Measurements from ENCODE around the gene PTPRN2.

Gene PTPRN2

GRCh38 chr7:157773361-157773760, 814.3 kb downstream of the PTPRN2 start:
- Histone ChIP-seq H3K9ac (ENCODE audit: low read depth, low read length) (no peak overlapping the region), H3K4me1 (ENCODE audit: control insufficient read depth, insufficient read depth, low read length) (no peaks in the 10 kb centered on the region), H3K9me3 (replicated peaks; ENCODE audit: low read length) (peaks cover 25% of the 10 kb centered on the region), H3K27me3 (ENCODE audit: control insufficient read depth, insufficient read depth, low read length) (no peaks in the 10 kb centered on the region), H3K4me3 (ENCODE audit: low read length) (no peak overlapping the region), H3K4me2 (ENCODE audit: low read length) (no peak overlapping the region), H3K36me3 (ENCODE audit: insufficient read depth, low read length) (no peaks in the 10 kb centered on the region)

GRCh38 chr7:157772486-157773130, 815.0 kb downstream of the PTPRN2 start:
- H3K4me2 ChIP-seq (ENCODE audit: low read length) = no peak overlapping the region
- H3K4me3 ChIP-seq (ENCODE audit: low read length) = no peak overlapping the region
- H3K4me1 ChIP-seq (ENCODE audit: control insufficient read depth, insufficient read depth, low read length) = no peaks in the 10 kb centered on the region
- no peaks in the 10 kb centered on the region for H3K27me3 ChIP-seq (ENCODE audit: control insufficient read depth, insufficient read depth, low read length)
- no peak overlapping the region for H3K9ac ChIP-seq (ENCODE audit: low read depth, low read length)
- peaks cover 20% of the 10 kb centered on the region for H3K9me3 ChIP-seq (replicated peaks; ENCODE audit: low read length)
- no peaks in the 10 kb centered on the region for H3K36me3 ChIP-seq (ENCODE audit: insufficient read depth, low read length)

DNA sequence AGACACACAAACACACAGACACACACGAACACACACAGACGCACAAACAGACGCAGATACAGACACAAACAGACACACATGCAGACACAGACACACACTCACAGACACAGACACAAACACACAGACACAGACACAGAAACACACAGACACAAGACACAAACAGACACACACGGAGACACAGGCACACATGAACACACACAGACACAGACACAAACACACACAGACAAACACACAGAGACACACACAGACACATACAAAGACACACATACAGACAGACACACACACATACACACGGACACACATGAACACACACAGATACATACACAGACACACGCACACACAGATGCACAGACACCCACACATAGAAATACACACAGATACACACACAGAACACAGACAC, 815.9 kb downstream of the PTPRN2 start:
- H3K4me1 ChIP-seq (ENCODE audit: control insufficient read depth, insufficient read depth, low read length) = no peaks in the 10 kb centered on the region
- no peak overlapping the region for H3K9ac ChIP-seq (ENCODE audit: low read depth, low read length)
- H3K9me3 ChIP-seq (replicated peaks; ENCODE audit: low read length) = peaks cover 26% of the 10 kb centered on the region
- H3K4me3 ChIP-seq (ENCODE audit: low read length) = no peak overlapping the region
- no peak overlapping the region for H3K4me2 ChIP-seq (ENCODE audit: low read length)
- no peaks in the 10 kb centered on the region for H3K36me3 ChIP-seq (ENCODE audit: insufficient read depth, low read length)
- H3K27me3 ChIP-seq (ENCODE audit: control insufficient read depth, insufficient read depth, low read length) = no peaks in the 10 kb centered on the region

GRCh38 chr7:157770716-157771320, 816.8 kb downstream of the PTPRN2 start:
- H3K9me3 ChIP-seq (replicated peaks; ENCODE audit: low read length) = peaks cover 27% of the 10 kb centered on the region

DNA sequence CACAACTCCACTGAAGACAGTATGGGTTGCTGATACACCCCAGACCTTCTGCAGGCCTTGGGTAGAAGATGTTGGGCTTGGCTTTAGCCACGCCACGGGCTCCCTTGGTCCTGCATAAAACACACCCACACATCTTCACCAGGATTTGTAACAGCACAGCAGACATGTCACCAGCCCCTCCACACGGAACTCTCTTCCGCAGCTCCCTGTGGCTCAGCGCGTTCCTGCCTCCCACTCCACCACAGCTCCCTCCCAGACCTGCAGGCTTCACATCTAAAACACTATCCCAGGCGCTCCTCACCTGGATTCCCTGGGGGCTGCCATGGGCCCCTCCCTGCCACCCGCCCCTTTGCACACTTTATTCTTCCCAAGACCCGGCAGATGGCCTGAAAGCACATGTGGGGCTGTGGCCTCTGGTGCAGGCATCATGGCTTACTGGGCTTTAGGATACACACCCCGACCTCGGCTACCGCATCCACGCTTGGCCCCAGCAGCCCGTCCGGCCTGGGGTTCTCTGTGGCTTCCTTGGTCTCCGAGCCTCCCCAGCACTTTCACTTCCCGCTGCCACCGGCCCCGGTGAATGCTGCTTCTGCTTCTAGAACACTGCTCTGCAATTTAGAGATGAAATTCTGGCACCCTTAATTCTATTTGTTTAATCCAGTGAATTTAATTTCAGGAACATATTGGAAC, 818.0 kb downstream of the PTPRN2 start:
- H3K27me3 ChIP-seq (ENCODE audit: control insufficient read depth, insufficient read depth, low read length) = no peaks in the 10 kb centered on the region
- H3K9ac ChIP-seq (ENCODE audit: low read depth, low read length) = no peak overlapping the region
- H3K4me3 ChIP-seq (ENCODE audit: low read length) = no peak overlapping the region
- H3K36me3 ChIP-seq (ENCODE audit: insufficient read depth, low read length) = no peaks in the 10 kb centered on the region
- peaks cover 32% of the 10 kb centered on the region for H3K9me3 ChIP-seq (replicated peaks; ENCODE audit: low read length)
- H3K4me1 ChIP-seq (ENCODE audit: control insufficient read depth, insufficient read depth, low read length) = no peaks in the 10 kb centered on the region
- H3K4me2 ChIP-seq (ENCODE audit: low read length) = no peak overlapping the region

More at GRCh38 chr7:157770716-157771320, 816.8 kb downstream of the PTPRN2 start:
- Histone ChIP-seq H3K4me3 (ENCODE audit: low read length) (no peak overlapping the region), H3K36me3 (ENCODE audit: insufficient read depth, low read length) (no peaks in the 10 kb centered on the region), H3K9ac (ENCODE audit: low read depth, low read length) (no peak overlapping the region), H3K27me3 (ENCODE audit: control insufficient read depth, insufficient read depth, low read length) (no peaks in the 10 kb centered on the region), H3K4me2 (ENCODE audit: low read length) (no peak overlapping the region), H3K4me1 (ENCODE audit: control insufficient read depth, insufficient read depth, low read length) (no peaks in the 10 kb centered on the region)

DNA sequence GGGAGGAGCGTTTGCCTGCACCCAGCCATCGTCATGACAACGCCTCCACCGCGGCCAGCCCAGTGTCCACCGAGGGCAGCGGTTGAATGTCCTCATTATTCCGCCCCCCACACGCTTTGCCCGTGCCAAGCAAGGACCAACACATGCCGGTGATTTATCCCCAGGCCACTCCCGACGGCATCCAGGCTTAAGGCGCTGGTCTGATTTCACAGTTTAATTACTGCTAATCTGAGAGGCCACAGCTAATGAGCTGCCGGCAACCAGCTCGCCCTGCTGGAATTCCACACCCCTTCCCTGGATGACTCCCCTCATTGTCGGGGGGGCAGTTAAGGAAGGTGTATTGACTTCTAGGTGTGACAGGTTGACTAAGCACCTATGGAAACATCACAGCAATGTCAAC, 818.5 kb downstream of the PTPRN2 start:
- Histone ChIP-seq H3K27me3 (ENCODE audit: control insufficient read depth, insufficient read depth, low read length) (no peaks in the 10 kb centered on the region), H3K9ac (ENCODE audit: low read depth, low read length) (no peak overlapping the region), H3K4me1 (ENCODE audit: control insufficient read depth, insufficient read depth, low read length) (no peaks in the 10 kb centered on the region), H3K36me3 (ENCODE audit: insufficient read depth, low read length) (no peaks in the 10 kb centered on the region), H3K9me3 (replicated peaks; ENCODE audit: low read length) (peaks cover 30% of the 10 kb centered on the region), H3K4me2 (ENCODE audit: low read length) (no peak overlapping the region), H3K4me3 (ENCODE audit: low read length) (no peak overlapping the region)

GRCh38 chr7:157768198-157768597, 819.4 kb downstream of the PTPRN2 start:
- H3K4me2 ChIP-seq (ENCODE audit: low read length) = no peak overlapping the region
- H3K9me3 ChIP-seq (replicated peaks; ENCODE audit: low read length) = peaks cover 26% of the 10 kb centered on the region
- H3K4me1 ChIP-seq (ENCODE audit: control insufficient read depth, insufficient read depth, low read length) = no peaks in the 10 kb centered on the region
- no peaks in the 10 kb centered on the region for H3K36me3 ChIP-seq (ENCODE audit: insufficient read depth, low read length)
- no peaks in the 10 kb centered on the region for H3K27me3 ChIP-seq (ENCODE audit: control insufficient read depth, insufficient read depth, low read length)
- H3K4me3 ChIP-seq (ENCODE audit: low read length) = no peak overlapping the region
- no peak overlapping the region for H3K9ac ChIP-seq (ENCODE audit: low read depth, low read length)

DNA sequence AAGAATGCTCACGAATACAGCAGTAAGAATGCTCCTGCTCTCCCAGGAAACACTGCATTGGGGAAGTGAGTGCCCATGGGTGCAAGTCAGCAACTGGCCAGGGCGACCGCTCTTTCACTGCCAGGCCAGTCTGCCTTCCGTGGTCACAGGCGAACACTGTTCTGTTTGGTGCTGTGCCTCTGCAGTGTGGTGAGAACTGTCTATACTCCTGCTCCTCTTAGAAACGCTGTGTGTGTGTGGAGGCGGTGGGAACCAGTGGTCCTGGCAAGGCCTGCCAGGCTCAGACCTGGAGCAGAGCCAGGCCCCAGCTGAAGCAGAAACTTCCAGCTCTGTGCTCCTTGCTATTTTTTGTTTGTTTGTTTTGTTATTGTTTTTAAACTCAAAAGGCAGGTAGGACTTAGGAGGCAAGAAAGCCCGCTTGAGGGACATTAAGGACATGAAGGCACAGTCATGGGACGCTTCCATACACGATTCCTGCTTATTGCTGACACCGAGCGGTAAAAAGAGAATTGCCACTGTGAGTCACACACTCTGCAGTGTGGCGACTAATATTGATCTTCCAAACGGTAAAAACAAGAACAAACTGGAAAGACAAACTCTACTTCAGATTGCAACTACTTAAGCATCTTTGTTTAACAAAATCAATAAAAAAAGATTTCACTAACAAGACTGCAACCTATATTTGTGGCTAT, 820.0 kb downstream of the PTPRN2 start:
- no peaks in the 10 kb centered on the region for H3K27me3 ChIP-seq (ENCODE audit: control insufficient read depth, insufficient read depth, low read length)
- no peaks in the 10 kb centered on the region for H3K4me1 ChIP-seq (ENCODE audit: control insufficient read depth, insufficient read depth, low read length)
- no peak overlapping the region for H3K9ac ChIP-seq (ENCODE audit: low read depth, low read length)
- H3K4me3 ChIP-seq (ENCODE audit: low read length) = no peak overlapping the region
- no peak overlapping the region for H3K4me2 ChIP-seq (ENCODE audit: low read length)
- no peaks in the 10 kb centered on the region for H3K36me3 ChIP-seq (ENCODE audit: insufficient read depth, low read length)
- H3K9me3 ChIP-seq (replicated peaks; ENCODE audit: low read length) = peaks cover 23% of the 10 kb centered on the region

- no peaks in the 10 kb centered on the region for H3K4me1 ChIP-seq (ENCODE audit: control insufficient read depth, insufficient read depth, low read length)
- no peak overlapping the region for H3K4me3 ChIP-seq (ENCODE audit: low read length)
- H3K27me3 ChIP-seq (ENCODE audit: control insufficient read depth, insufficient read depth, low read length) = no peaks in the 10 kb centered on the region
- H3K9me3 ChIP-seq (replicated peaks; ENCODE audit: low read length) = peaks cover 13% of the 10 kb centered on the region
- no peak overlapping the region for H3K4me2 ChIP-seq (ENCODE audit: low read length)
- no peak overlapping the region for H3K9ac ChIP-seq (ENCODE audit: low read depth, low read length)
- H3K36me3 ChIP-seq (ENCODE audit: insufficient read depth, low read length) = no peaks in the 10 kb centered on the region
These were observed 821.5 kb downstream of the PTPRN2 start for GRCh38 chr7:157766098-157766497.

- Histone ChIP-seq H3K27me3 (ENCODE audit: control insufficient read depth, insufficient read depth, low read length) (no peaks in the 10 kb centered on the region), H3K9me3 (replicated peaks; ENCODE audit: low read length) (peaks cover 13% of the 10 kb centered on the region), H3K36me3 (ENCODE audit: insufficient read depth, low read length) (no peaks in the 10 kb centered on the region), H3K4me3 (ENCODE audit: low read length) (no peak overlapping the region), H3K9ac (ENCODE audit: low read depth, low read length) (no peak overlapping the region), H3K4me1 (ENCODE audit: control insufficient read depth, insufficient read depth, low read length) (no peaks in the 10 kb centered on the region), H3K4me2 (ENCODE audit: low read length) (no peak overlapping the region)
These were observed 822.6 kb downstream of the PTPRN2 start for GRCh38 chr7:157764946-157765537.

DNA sequence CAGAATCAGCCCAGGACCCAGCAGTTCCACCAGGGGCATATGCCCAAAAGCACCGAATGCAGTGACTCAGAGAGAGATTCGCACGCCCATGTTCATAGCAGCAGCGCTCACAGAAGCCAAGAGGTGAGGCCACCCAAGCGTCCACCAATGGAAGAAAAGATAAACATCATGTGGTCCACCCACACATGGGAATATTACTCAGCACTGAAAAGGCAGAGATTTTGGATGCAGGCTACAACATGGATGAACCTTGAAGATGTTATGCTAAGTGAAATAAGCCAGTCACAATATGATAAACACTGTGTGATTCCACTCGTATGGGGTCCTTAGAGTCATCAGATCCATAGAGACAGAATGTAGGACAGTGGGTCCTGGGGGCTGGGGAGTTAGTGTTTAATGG, 823.4 kb downstream of the PTPRN2 start:
- peaks cover 13% of the 10 kb centered on the region for H3K9me3 ChIP-seq (replicated peaks; ENCODE audit: low read length)
- H3K27me3 ChIP-seq (ENCODE audit: control insufficient read depth, insufficient read depth, low read length) = no peaks in the 10 kb centered on the region
- no peak overlapping the region for H3K4me2 ChIP-seq (ENCODE audit: low read length)
- H3K4me1 ChIP-seq (ENCODE audit: control insufficient read depth, insufficient read depth, low read length) = no peaks in the 10 kb centered on the region
- no peak overlapping the region for H3K9ac ChIP-seq (ENCODE audit: low read depth, low read length)
- no peak overlapping the region for H3K4me3 ChIP-seq (ENCODE audit: low read length)
- H3K36me3 ChIP-seq (ENCODE audit: insufficient read depth, low read length) = no peaks in the 10 kb centered on the region
